Hepatocyte (in vitro differentiated cells): ENCODE results near the gene ROPN1. TPM values are rescaled to one million over a fixed set of nuclear protein-coding genes. Genes with fewer than 3 reads are reported as not detected.
"Not testable (repeated sequence)": the region's sequence is repeated elsewhere in the genome, so short reads cannot be mapped to it uniquely, and the experiment has no call there.

Source experiments
- DNase-seq: peaks from one replicate; pipeline ENCODE4 v3.0.0-alpha.2; 2016; ENCODE audit warnings: low spot score
- H2AFZ ChIP-seq: fragments of 200-600 bp; sonication (generic); 2 replicates; pipeline ENCODE4 v1.6.0; 2016; ENCODE audit warnings: antibody characterized with exemption, mild to moderate bottlenecking
- H3K27ac ChIP-seq: fragments of 200-600 bp; sonication (generic); 2 replicates; pipeline ENCODE4 v1.5.1; 2016; ENCODE audit warnings: mild to moderate bottlenecking
- H3K27me3 ChIP-seq: fragments of 200-600 bp; sonication (generic); 2 replicates; pipeline ENCODE4 v1.6.1; 2016
- H3K36me3 ChIP-seq: fragments of 200-600 bp; sonication (generic); replicated peaks from 2 replicates; pipeline ENCODE4 v1.5.1; 2016; ENCODE audit warnings: low read depth; ENCODE audit not compliant: insufficient read depth
- H3K4me1 ChIP-seq: fragments of 200-600 bp; sonication (generic); 2 replicates; pipeline ENCODE4 v1.5.1; 2016; ENCODE audit warnings: mild to moderate bottlenecking, moderate library complexity; ENCODE audit not compliant: insufficient read depth
- H3K4me2 ChIP-seq: fragments of 200-600 bp; sonication (generic); 2 replicates; pipeline ENCODE4 v1.6.0; 2016
- H3K4me3 ChIP-seq: fragments of 200-600 bp; sonication (generic); 2 replicates; pipeline ENCODE4 v1.5.1; 2016; ENCODE audit warnings: mild to moderate bottlenecking
- H3K79me2 ChIP-seq: fragments of 200-600 bp; sonication (generic); 2 replicates; pipeline ENCODE4 v1.6.0; 2017; ENCODE audit warnings: mild to moderate bottlenecking
- H3K9me2 ChIP-seq: fragments of 200-600 bp; sonication (generic); replicated peaks from 2 replicates; pipeline ENCODE4 v1.6.0; 2017; ENCODE audit warnings: mild to moderate bottlenecking; ENCODE audit not compliant: insufficient read depth
- H3K9me3 ChIP-seq: fragments of 200-600 bp; sonication (generic); 2 replicates; pipeline ENCODE4 v1.5.1; 2016; ENCODE audit warnings: low read depth, mild to moderate bottlenecking
- H4K20me1 ChIP-seq: fragments of 200-600 bp; sonication (generic); 2 replicates; pipeline ENCODE4 v1.6.0; 2016; ENCODE audit warnings: mild to moderate bottlenecking; ENCODE audit not compliant: insufficient read depth, poor library complexity, severe bottlenecking
- EZH2 ChIP-seq: fragments of 200-600 bp; sonication (generic); IDR thresholded peaks from 2 replicates; pipeline ENCODE4 v1.6.1; 2016; ENCODE audit warnings: antibody characterized with exemption, mild to moderate bottlenecking, borderline replicate concordance
- EZH2phosphoT487 ChIP-seq: fragments of 200-600 bp; sonication (generic); IDR thresholded peaks from one replicate; pipeline ENCODE4 v1.6.1; 2018; ENCODE audit warnings: antibody characterized with exemption, mild to moderate bottlenecking, low read depth, moderate library complexity; ENCODE audit not compliant: unreplicated experiment, severe bottlenecking
- WGBS: methylation state at CpG from one replicate; pipeline ENCODE4 v1.1.6; 2016; ENCODE audit warnings: low lambda C conversion rate; ENCODE audit errors: missing lambda C conversion rate; 5-methylcytosine and 5-hydroxymethylcytosine counted together
- polyA plus RNA-seq: library from polyadenylated mRNA; unstranded; fragments of >200 nt; fragmentation: Nextera tagmentation; extraction: Ambion mirVana; gene quantifications from 2 replicates; pipeline ENCODE4 v1.2.1, GENCODE V29; 2016
- total RNA-seq: library from RNA; depleted of rRNA; stranded (reverse); fragments of >200 nt; gene quantifications from 2 replicates; pipeline ENCODE4 v1.2.3, GENCODE V29; 2014
- TF ChIP-seq, protein P1 (sequence below): fragments of 200-600 bp; sonication (generic); IDR thresholded peaks from 2 replicates; pipeline ENCODE4 v1.5.1; 2016; ENCODE audit warnings: antibody characterized with exemption, mild to moderate bottlenecking; ENCODE audit not compliant: poor library complexity

Gene ROPN1
- total RNA-seq (not detected in 2 replicates), polyA plus RNA-seq (not detected in 2 replicates)

DNA sequence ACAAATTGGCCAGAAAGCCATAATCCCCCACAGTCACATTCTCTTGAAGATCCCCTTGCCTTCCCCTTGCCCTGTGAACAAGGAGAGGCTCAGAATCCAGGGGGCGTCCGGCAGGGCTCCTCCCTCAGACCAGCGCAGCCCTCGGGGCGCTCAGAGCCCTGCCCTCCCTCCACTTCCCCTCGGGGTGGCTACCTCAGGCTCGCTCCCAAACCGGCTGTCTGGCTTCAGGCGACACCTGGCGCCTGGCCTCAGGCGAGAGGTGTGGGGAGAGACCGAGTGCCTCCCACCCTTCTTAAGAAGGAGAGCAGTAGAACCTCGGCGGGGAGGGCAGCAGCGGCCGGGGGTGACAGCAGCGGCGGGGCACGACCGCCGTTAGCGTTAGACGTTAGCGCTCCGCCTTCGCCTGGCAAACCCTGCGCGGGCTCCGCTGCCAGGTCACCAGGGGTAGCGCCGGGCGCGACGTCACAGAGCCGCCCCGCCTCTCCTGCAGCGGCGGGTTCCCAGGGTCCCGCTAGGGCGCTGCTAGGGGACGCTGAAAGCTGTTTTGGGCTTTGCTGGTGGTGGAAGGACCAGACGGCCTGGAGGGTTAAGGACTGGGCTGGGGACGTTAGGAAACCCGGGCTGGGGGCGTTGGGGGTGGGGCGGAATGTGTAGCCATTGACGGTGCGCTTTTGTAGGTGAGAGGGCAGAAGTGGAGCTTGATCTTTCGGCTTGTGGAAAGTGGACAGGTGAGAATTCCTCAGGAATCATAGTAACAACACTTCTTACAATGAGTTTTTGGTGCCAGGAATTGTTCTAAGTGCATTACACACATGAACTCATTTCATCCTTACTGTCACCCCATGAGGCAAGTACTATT is at the start of gene ROPN1:
TSS of gene ROPN1 (minus strand) at position 395 of the 859 bp plus-strand sequence. CDS start 11,643 bp downstream, outside the sequence.
- Histone ChIP-seq H3K27me3 (peaks cover 52% of the 10 kb centered on the region), H3K4me2 (peak within 1 kb of the TSS; percentile 69)
- WGBS = 0% methylated on average over 5 of the region's 49 CpGs
- not testable (repeated sequence) for H3K4me3 ChIP-seq, H3K9me2 ChIP-seq, H3K36me3 ChIP-seq, H4K20me1 ChIP-seq, DNase-seq, H3K79me2 ChIP-seq, H2AFZ ChIP-seq, H3K9me3 ChIP-seq, H3K4me1 ChIP-seq, H3K27ac ChIP-seq

DNA sequence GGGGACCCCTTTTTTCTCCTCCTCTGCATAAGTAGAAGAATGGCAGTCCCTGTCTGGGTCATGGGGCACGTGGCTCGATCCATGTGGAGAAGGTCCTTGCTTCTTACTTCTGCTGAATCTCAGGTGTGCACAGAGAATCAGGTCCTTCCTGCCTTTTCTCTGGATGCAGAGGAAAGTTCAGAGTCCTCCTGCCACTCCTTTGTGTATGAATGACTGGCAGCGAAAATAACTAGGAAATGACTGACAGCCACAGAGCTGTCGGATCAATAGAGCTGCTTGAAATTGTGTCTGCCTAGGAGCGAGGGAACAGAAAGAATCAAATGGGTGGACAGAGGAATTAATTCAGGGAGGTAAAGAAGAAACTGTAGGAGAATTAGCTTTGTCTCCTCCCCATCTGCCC is 49.6 kb upstream of the ROPN1 start:
- Histone ChIP-seq H3K4me2 (peak overlapping the region; percentile 28), H4K20me1 (no peaks in the 10 kb centered on the region), H3K36me3 (no peaks in the 10 kb centered on the region), H3K27me3 (peaks cover 16% of the 10 kb centered on the region), H3K4me3 (no peak overlapping the region), H3K27ac (peak overlapping the region; percentile 2), H2AFZ (no peak overlapping the region), H3K4me1 (no peaks in the 10 kb centered on the region), H3K9me2 (no peaks in the 10 kb centered on the region), H3K9me3 (no peaks in the 10 kb centered on the region), H3K79me2 (peaks cover 19% of the 10 kb centered on the region)
- WGBS = 66% methylated on average over 5 of the region's 5 CpGs
- TF ChIP-seq EZH2phosphoT487 (no peak), EZH2 (no peak)
- TF ChIP-seq, protein P1, sequence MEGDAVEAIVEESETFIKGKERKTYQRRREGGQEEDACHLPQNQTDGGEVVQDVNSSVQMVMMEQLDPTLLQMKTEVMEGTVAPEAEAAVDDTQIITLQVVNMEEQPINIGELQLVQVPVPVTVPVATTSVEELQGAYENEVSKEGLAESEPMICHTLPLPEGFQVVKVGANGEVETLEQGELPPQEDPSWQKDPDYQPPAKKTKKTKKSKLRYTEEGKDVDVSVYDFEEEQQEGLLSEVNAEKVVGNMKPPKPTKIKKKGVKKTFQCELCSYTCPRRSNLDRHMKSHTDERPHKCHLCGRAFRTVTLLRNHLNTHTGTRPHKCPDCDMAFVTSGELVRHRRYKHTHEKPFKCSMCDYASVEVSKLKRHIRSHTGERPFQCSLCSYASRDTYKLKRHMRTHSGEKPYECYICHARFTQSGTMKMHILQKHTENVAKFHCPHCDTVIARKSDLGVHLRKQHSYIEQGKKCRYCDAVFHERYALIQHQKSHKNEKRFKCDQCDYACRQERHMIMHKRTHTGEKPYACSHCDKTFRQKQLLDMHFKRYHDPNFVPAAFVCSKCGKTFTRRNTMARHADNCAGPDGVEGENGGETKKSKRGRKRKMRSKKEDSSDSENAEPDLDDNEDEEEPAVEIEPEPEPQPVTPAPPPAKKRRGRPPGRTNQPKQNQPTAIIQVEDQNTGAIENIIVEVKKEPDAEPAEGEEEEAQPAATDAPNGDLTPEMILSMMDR = no peak
- DNase-seq = peak; percentile 18

DNA sequence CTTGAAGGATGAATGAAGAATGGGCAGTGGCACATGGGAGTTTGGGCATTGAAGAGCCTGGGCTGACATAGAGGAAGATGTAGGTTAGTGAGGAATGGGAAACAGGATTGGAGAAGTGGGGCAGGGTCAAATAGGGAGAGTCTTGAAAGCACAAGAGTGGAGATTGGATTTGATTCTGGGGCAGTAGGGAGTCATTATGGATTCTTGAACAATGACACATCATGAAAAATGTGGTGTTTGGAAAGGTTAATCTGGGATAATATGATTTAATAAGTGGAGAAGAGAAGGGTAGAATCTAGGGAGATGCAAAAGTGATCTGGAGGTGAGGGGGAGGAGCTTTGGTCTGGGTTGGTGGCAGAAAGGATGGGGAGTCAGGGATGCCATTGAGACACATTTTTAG is 45.4 kb upstream of the ROPN1 start:
- no peak overlapping the region for H3K4me3 ChIP-seq
- no peak overlapping the region for H2AFZ ChIP-seq
- H3K79me2 ChIP-seq = peaks cover 27% of the 10 kb centered on the region
- no peaks in the 10 kb centered on the region for H3K36me3 ChIP-seq
- no peak for DNase-seq
- TF ChIP-seq EZH2 (no peak), EZH2phosphoT487 (no peak)
- TF ChIP-seq, protein P1 = no peak
- H3K9me3 ChIP-seq = no peaks in the 10 kb centered on the region
- H3K27me3 ChIP-seq = peaks cover 6% of the 10 kb centered on the region
- H3K4me1 ChIP-seq = no peaks in the 10 kb centered on the region
- no peaks in the 10 kb centered on the region for H4K20me1 ChIP-seq
- no peak overlapping the region for H3K27ac ChIP-seq
- H3K4me2 ChIP-seq = no peak overlapping the region
- no peaks in the 10 kb centered on the region for H3K9me2 ChIP-seq

DNA sequence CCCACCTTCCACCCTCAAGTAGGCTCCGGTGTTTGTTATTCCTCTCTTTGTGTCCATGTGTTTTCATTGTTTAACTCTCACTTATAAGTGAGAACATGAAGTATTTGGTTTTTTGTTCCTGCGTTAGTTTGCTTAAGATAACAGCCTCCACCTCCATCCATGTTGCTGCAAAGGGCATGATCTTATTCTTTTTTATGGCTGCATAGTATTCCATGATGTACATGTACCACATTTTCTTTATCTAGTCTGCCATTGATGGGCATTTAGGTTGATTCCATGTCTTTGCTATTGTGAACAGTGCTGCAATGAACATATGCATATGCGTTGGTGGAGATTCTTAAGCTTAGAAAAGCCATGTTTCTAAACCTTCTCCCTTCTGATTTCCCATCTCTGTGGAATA is 44.3 kb upstream of the ROPN1 start:
- H3K9me2 ChIP-seq, H3K27me3 ChIP-seq, H3K4me3 ChIP-seq, H2AFZ ChIP-seq, H3K4me2 ChIP-seq, H3K27ac ChIP-seq, H3K36me3 ChIP-seq, DNase-seq, H3K9me3 ChIP-seq, H4K20me1 ChIP-seq, H3K4me1 ChIP-seq: not testable (repeated sequence)
- H3K79me2 ChIP-seq = peaks cover 24% of the 10 kb centered on the region
- 99% methylated on average over 3 of the region's 3 CpGs for WGBS
